ENCODE measurements around the gene RNF213.
A peak's percentile ranks its signal among the peaks of the same experiment; 100 is the strongest.
"Not testable (repeated sequence)": the region's sequence is repeated elsewhere in the genome, so short reads cannot be mapped to it uniquely, and the experiment has no call there.

Gene RNF213

GRCh38 chr17:80253631-80254395 lies 6.8 kb upstream of the RNF213 start:
- no peak for DNase-seq

- DNase-seq, result peak; percentile 62
These were observed 6.0 kb upstream of the RNF213 start for GRCh38 chr17:80254396-80255251.

GRCh38 chr17:80256034-80256350 lies 4.7 kb upstream of the RNF213 start:
- no peak for DNase-seq

- DNase-seq, result no peak
These were observed 2.9 kb upstream of the RNF213 start for GRCh38 chr17:80257716-80258213.

- not testable (repeated sequence) for DNase-seq
These were observed 2.4 kb upstream of the RNF213 start for GRCh38 chr17:80258296-80258695.

- peak; percentile 28 for DNase-seq
These were observed 1.1 kb upstream of the RNF213 start for GRCh38 chr17:80259457-80260068.

GRCh38 chr17:80260069-80260535 lies 550 bp upstream of the RNF213 start:
- peak; percentile 84 for DNase-seq

- peak; percentile 82 for DNase-seq
These were observed 675 bp downstream of the RNF213 start for GRCh38 chr17:80261159-80261894.

- no peak for DNase-seq
These were observed 1.2 kb downstream of the RNF213 start for GRCh38 chr17:80261895-80262279.

GRCh38 chr17:80262291-80262690 lies 1.6 kb downstream of the RNF213 start:
- DNase-seq, result peak; percentile 21

GRCh38 chr17:80262775-80263244 lies 2.2 kb downstream of the RNF213 start:
- no peak for DNase-seq

GRCh38 chr17:80263253-80264204 lies 2.9 kb downstream of the RNF213 start:
- peak; percentile 83 for DNase-seq

- DNase-seq, result peak; percentile 79
These were observed 3.8 kb downstream of the RNF213 start for GRCh38 chr17:80264205-80265075.

GRCh38 chr17:80265205-80266068 lies 4.8 kb downstream of the RNF213 start:
- DNase-seq, result peak; percentile 74

- no peak for DNase-seq
These were observed 6.7 kb downstream of the RNF213 start for GRCh38 chr17:80267391-80267790.

- no peak for DNase-seq
These were observed 7.8 kb downstream of the RNF213 start for GRCh38 chr17:80268427-80268826.

- DNase-seq, result no peak
These were observed 8.8 kb downstream of the RNF213 start for GRCh38 chr17:80269405-80269807.

GRCh38 chr17:80270104-80270503 lies 9.5 kb downstream of the RNF213 start:
- no peak for DNase-seq

GRCh38 chr17:80270836-80271235 lies 10.2 kb downstream of the RNF213 start:
- DNase-seq, result peak; percentile 50

Data from CD4-positive, alpha-beta T cell treated with Interleukin-17A for 4 hours (primary cell).